ENCODE data around the gene MRPS12. TPM values are rescaled to one million over a fixed set of nuclear protein-coding genes. Genes with fewer than 3 reads are reported as not detected.
A peak's percentile ranks its signal among the peaks of the same experiment; 100 is the strongest.

The MRPS12 gene
- total and polyA plus RNA-seq, 2 of the 13 experiments (the other 11 are each of a cell fraction or from before 2014, with no cell fraction given) = 27.5 to 54.8 TPM

DNA sequence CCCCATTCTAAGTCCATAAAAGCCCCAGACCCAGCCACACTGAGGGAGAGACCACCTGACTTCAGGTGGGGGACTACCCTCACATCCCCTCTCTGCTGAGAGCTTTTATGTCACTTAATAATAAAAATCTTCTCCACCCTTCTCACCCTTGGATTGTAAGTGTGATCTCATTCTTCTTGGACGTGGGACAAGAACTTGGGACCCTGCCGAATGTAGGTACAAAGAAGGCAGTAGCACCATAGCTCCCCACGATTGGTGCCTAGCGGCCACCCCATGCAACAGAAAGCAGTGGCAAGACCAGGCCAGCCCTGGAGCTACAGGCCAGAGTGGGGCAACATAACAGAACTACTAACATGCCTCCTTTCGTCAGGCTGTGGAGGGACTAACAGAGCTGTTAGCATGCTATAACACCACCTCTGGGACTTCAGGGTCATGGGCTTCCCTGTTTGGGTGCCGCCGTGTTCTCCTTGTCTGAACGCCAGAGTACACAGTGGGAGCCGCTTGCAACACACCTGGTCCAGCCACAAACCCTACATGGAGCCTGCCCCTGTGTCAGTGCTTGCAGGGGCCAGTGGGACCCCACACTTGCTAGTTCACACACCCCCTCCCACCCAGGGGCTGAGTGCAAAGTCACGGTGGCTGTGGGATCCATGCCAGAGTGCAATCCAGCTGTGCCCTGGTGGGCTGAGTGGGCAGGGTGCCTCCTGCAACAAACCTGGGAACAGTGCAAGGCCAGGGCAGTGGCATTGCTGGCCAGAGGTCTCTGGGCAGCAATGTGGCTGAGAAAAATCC, 50.0 kb downstream of the MRPS12 start (continued):
- TF ChIP-seq, protein P1, sequence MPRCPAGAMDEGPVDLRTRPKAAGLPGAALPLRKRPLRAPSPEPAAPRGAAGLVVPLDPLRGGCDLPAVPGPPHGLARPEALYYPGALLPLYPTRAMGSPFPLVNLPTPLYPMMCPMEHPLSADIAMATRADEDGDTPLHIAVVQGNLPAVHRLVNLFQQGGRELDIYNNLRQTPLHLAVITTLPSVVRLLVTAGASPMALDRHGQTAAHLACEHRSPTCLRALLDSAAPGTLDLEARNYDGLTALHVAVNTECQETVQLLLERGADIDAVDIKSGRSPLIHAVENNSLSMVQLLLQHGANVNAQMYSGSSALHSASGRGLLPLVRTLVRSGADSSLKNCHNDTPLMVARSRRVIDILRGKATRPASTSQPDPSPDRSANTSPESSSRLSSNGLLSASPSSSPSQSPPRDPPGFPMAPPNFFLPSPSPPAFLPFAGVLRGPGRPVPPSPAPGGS (CRISPR knock-in tag; IDR thresholded peaks at IDR 0.05) = no peak
- TF ChIP-seq ZNF567 (CRISPR knock-in tag; IDR thresholded peaks at IDR 0.05; ENCODE audit: borderline replicate concordance) = 0 out of 2 replicates have a peak, but pooled peaks have one; percentile 51
- TF ChIP-seq ZNF780A (CRISPR knock-in tag; IDR thresholded peaks at IDR 0.05) = no peak
- no peak for TF ChIP-seq HNRNPUL1 (IDR thresholded peaks at IDR 0.05; ENCODE audit: low read depth, low read length)
- 0 out of 2 replicates have a peak, but pooled peaks have one; percentile 66 for TF ChIP-seq ZBTB7A (CRISPR knock-in tag; IDR thresholded peaks at IDR 0.05)
- TF ChIP-seq ZNF430 (CRISPR knock-in tag; IDR thresholded peaks at IDR 0.05) = 0 out of 2 replicates have a peak, but pooled peaks have one; percentile 23
- 0 out of 2 replicates have a peak, but pooled peaks have one; percentile 31 for TF ChIP-seq ZNF292 (CRISPR knock-in tag; IDR thresholded peaks at IDR 0.05; ENCODE audit: borderline replicate concordance, low read depth)
- TF ChIP-seq LCORL (IDR thresholded peaks at IDR 0.05) = no peak
- peak; percentile 38; the same call in 1 of the 2 replicates for TF ChIP-seq LCORL (CRISPR knock-in tag; IDR thresholded peaks at IDR 0.05)
- TF ChIP-seq CEBPB (IDR thresholded peaks at IDR 0.05; ENCODE audit: borderline replicate concordance, low read depth, low read length) = peak; percentile 77; the same call in 1 of the 2 replicates
- no peak for TF ChIP-seq HNRNPK (IDR thresholded peaks at IDR 0.05; ENCODE audit: low read depth, low read length, poor library complexity, severe bottlenecking)
- TF ChIP-seq, protein P2, sequence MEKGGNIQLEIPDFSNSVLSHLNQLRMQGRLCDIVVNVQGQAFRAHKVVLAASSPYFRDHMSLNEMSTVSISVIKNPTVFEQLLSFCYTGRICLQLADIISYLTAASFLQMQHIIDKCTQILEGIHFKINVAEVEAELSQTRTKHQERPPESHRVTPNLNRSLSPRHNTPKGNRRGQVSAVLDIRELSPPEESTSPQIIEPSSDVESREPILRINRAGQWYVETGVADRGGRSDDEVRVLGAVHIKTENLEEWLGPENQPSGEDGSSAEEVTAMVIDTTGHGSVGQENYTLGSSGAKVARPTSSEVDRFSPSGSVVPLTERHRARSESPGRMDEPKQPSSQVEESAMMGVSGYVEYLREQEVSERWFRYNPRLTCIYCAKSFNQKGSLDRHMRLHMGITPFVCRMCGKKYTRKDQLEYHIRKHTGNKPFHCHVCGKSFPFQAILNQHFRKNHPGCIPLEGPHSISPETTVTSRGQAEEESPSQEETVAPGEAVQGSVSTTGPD (CRISPR knock-in tag; IDR thresholded peaks at IDR 0.05) = 0 out of 2 replicates have a peak, but pooled peaks have one; percentile 30
- no peak for TF ChIP-seq ZNF225 (CRISPR knock-in tag; IDR thresholded peaks at IDR 0.05)
- TF ChIP-seq, protein P3, sequence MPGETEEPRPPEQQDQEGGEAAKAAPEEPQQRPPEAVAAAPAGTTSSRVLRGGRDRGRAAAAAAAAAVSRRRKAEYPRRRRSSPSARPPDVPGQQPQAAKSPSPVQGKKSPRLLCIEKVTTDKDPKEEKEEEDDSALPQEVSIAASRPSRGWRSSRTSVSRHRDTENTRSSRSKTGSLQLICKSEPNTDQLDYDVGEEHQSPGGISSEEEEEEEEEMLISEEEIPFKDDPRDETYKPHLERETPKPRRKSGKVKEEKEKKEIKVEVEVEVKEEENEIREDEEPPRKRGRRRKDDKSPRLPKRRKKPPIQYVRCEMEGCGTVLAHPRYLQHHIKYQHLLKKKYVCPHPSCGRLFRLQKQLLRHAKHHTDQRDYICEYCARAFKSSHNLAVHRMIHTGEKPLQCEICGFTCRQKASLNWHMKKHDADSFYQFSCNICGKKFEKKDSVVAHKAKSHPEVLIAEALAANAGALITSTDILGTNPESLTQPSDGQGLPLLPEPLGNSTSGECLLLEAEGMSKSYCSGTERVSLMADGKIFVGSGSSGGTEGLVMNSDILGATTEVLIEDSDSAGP (CRISPR knock-in tag; IDR thresholded peaks at IDR 0.05; ENCODE audit: borderline replicate concordance) = peak; percentile 26; the same call in 1 of the 2 replicates
- TF ChIP-seq RXRA (CRISPR knock-in tag; IDR thresholded peaks at IDR 0.05) = peak; percentile 60; the same call in 1 of the 2 replicates
- TF ChIP-seq SALL1 (CRISPR knock-in tag; IDR thresholded peaks at IDR 0.05) = peak; percentile 47; the same call in 1 of the 2 replicates
- TF ChIP-seq, protein P4, sequence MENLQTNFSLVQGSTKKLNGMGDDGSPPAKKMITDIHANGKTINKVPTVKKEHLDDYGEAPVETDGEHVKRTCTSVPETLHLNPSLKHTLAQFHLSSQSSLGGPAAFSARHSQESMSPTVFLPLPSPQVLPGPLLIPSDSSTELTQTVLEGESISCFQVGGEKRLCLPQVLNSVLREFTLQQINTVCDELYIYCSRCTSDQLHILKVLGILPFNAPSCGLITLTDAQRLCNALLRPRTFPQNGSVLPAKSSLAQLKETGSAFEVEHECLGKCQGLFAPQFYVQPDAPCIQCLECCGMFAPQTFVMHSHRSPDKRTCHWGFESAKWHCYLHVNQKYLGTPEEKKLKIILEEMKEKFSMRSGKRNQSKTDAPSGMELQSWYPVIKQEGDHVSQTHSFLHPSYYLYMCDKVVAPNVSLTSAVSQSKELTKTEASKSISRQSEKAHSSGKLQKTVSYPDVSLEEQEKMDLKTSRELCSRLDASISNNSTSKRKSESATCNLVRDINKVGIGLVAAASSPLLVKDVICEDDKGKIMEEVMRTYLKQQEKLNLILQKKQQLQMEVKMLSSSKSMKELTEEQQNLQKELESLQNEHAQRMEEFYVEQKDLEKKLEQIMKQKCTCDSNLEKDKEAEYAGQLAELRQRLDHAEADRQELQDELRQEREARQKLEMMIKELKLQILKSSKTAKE (CRISPR knock-in tag; IDR thresholded peaks at IDR 0.05; ENCODE audit: borderline replicate concordance) = peak; percentile 26; the same call in 1 of the 2 replicates
